Measurements from ENCODE around the gene IRS2. TPM values are rescaled to one million over a fixed set of nuclear protein-coding genes. Genes with fewer than 3 reads are reported as not detected.

IRS2 gene
- total and polyA plus RNA-seq, 4 donors: 4.0 to 9.1 (median 6.7) TPM

- H3K9ac ChIP-seq (ENCODE audit: low read depth in 1 of 2, low read length in 2 of 2): no peak overlapping the region
- H3K4me3 ChIP-seq (ENCODE audit: low read depth in 1 of 3, low read length in 3 of 3): no peak overlapping the region
- peaks cover 4 to 22% (median 17%) of the 10 kb centered on the region in 4 donors for H3K36me3 ChIP-seq (ENCODE audit: control insufficient read depth in 4 of 4, insufficient read depth in 3 of 4, low read depth in 1 of 4, low read length in 3 of 4)
- no peaks in the 10 kb centered on the region for H3K4me1 ChIP-seq (ENCODE audit: control insufficient read depth in 4 of 4, insufficient read depth in 4 of 4, low read length in 3 of 4)
- TF ChIP-seq SP1 (IDR thresholded peaks at IDR 0.05) (no peak), NR2F2 (IDR thresholded peaks at IDR 0.05) (no peak), RAD21 (IDR thresholded peaks at IDR 0.05) (peak in 1 of 2 donors; percentile 2), REST (IDR thresholded peaks at IDR 0.05) (no peak), HNF4A (conservative IDR thresholded peaks at IDR 0.05) (no peak)
- WGBS: 94% methylated on average over 4 of the region's 4 CpGs
- H3K27me3 ChIP-seq (ENCODE audit: control insufficient read depth in 4 of 4, insufficient read depth in 4 of 4, low read length in 3 of 4): no peaks in the 10 kb centered on the region
- no peak for DNase-seq (ENCODE audit: low spot score)
- no peak overlapping the region for H3K27ac ChIP-seq (ENCODE audit: low read depth in 1 of 2, low read length in 2 of 2)
- H3K9me3 ChIP-seq (ENCODE audit: control insufficient read depth in 4 of 4, low read length in 3 of 4): no peaks in the 10 kb centered on the region
These were observed 36.1 kb downstream of the IRS2 start for GRCh38 chr13:109750221-109750775.

GRCh38 chr13:109749365-109749764, 37.0 kb downstream of the IRS2 start:
- no peaks in the 10 kb centered on the region for H3K9me3 ChIP-seq (ENCODE audit: control insufficient read depth in 4 of 4, low read length in 3 of 4)
- WGBS: 91% methylated on average over 5 of the region's 5 CpGs
- H3K27ac ChIP-seq (ENCODE audit: low read depth in 1 of 2, low read length in 2 of 2): no peak overlapping the region
- no peak overlapping the region for H3K4me3 ChIP-seq (ENCODE audit: low read depth in 1 of 3, low read length in 3 of 3)
- H3K36me3 ChIP-seq (ENCODE audit: control insufficient read depth in 4 of 4, insufficient read depth in 3 of 4, low read depth in 1 of 4, low read length in 3 of 4): peaks cover 0 to 19% (median 12%) of the 10 kb centered on the region in 4 donors
- DNase-seq (ENCODE audit: low spot score): no peak
- H3K27me3 ChIP-seq (ENCODE audit: control insufficient read depth in 4 of 4, insufficient read depth in 4 of 4, low read length in 3 of 4): no peaks in the 10 kb centered on the region
- no peak for TF ChIP-seq GABPA (IDR thresholded peaks at IDR 0.05 in 1 of 2, conservative IDR thresholded peaks at IDR 0.05 in 1 of 2)
- no peak for TF ChIP-seq HNF4A (conservative IDR thresholded peaks at IDR 0.05)
- TF ChIP-seq MAX (IDR thresholded peaks at IDR 0.05): no peak
- no peak for TF ChIP-seq RAD21 (IDR thresholded peaks at IDR 0.05)
- no peak for TF ChIP-seq ZBTB33 (IDR thresholded peaks at IDR 0.05)
- H3K9ac ChIP-seq (ENCODE audit: low read depth in 1 of 2, low read length in 2 of 2): no peak overlapping the region
- no peaks in the 10 kb centered on the region for H3K4me1 ChIP-seq (ENCODE audit: control insufficient read depth in 4 of 4, insufficient read depth in 4 of 4, low read length in 3 of 4)

GRCh38 chr13:109748677-109749076, 37.7 kb downstream of the IRS2 start:
- peaks cover 0 to 12% (median 6%) of the 10 kb centered on the region in 4 donors for H3K36me3 ChIP-seq (ENCODE audit: control insufficient read depth in 4 of 4, insufficient read depth in 3 of 4, low read depth in 1 of 4, low read length in 3 of 4)
- no peaks in the 10 kb centered on the region for H3K9me3 ChIP-seq (ENCODE audit: control insufficient read depth in 4 of 4, low read length in 3 of 4)
- 49% methylated on average over 2 of the region's 2 CpGs for WGBS
- no peaks in the 10 kb centered on the region for H3K27me3 ChIP-seq (ENCODE audit: control insufficient read depth in 4 of 4, insufficient read depth in 4 of 4, low read length in 3 of 4)
- H3K4me1 ChIP-seq (ENCODE audit: control insufficient read depth in 4 of 4, insufficient read depth in 4 of 4, low read length in 3 of 4): no peaks in the 10 kb centered on the region
- TF ChIP-seq JUND (IDR thresholded peaks at IDR 0.05): no peak
- no peak for TF ChIP-seq REST (IDR thresholded peaks at IDR 0.05)
- no peak for TF ChIP-seq NR2F2 (IDR thresholded peaks at IDR 0.05)
- TF ChIP-seq MAX (IDR thresholded peaks at IDR 0.05): no peak
- no peak for TF ChIP-seq FOXA2 (IDR thresholded peaks at IDR 0.05)
- no peak for TF ChIP-seq FOXA1 (IDR thresholded peaks at IDR 0.05)
- no peak for TF ChIP-seq GABPA (IDR thresholded peaks at IDR 0.05 in 1 of 2, conservative IDR thresholded peaks at IDR 0.05 in 1 of 2)
- TF ChIP-seq RAD21 (IDR thresholded peaks at IDR 0.05): no peak
- TF ChIP-seq YY1 (IDR thresholded peaks at IDR 0.05): no peak
- TF ChIP-seq ZBTB33 (IDR thresholded peaks at IDR 0.05): no peak
- no peak overlapping the region for H3K9ac ChIP-seq (ENCODE audit: low read depth in 1 of 2, low read length in 2 of 2)
- H3K4me3 ChIP-seq (ENCODE audit: low read depth in 1 of 3, low read length in 3 of 3): no peak overlapping the region
- no peak overlapping the region for H3K27ac ChIP-seq (ENCODE audit: low read depth in 1 of 2, low read length in 2 of 2)
- no peak for DNase-seq (ENCODE audit: low spot score)
